Measurements from ENCODE around the gene PGC.

GRCh38 chr6:41691426-41692079 lies 55.6 kb downstream of the PGC start:
- no peak for TF ChIP-seq POLR2AphosphoS5 (IDR thresholded peaks at IDR 0.05)
- TF ChIP-seq CTCF (IDR thresholded peaks at IDR 0.05): no peak
- no peak for TF ChIP-seq POLR2A (IDR thresholded peaks at IDR 0.05)
